GM18909 (cell line): ENCODE data around the gene NPIPA2.
"Not testable (repeated sequence)": the region's sequence is repeated elsewhere in the genome, so short reads cannot be mapped to it uniquely, and the experiment has no call there.

Experiments used
- ATAC-seq: cut with Tn5 transposase; IDR thresholded peaks from one replicate; pipeline ENCODE4 v1.9.1; 2021; ENCODE audit warnings: mild to moderate bottlenecking; ENCODE audit not compliant: unreplicated experiment, poor library complexity

NPIPA2 gene

GRCh38 chr16:14813890-14814289 lies 71.6 kb downstream of the NPIPA2 start:
- ATAC-seq, result not testable (repeated sequence)
